ENCODE data around the gene JAZF1.

JAZF1 gene

GRCh38 chr7:28136420-28136819 lies 44.2 kb downstream of the JAZF1 start:
- no peak for DNase-seq (ENCODE audit: low spot score)

- no peak for DNase-seq (ENCODE audit: low spot score)
Measured at GRCh38 chr7:28135760-28136159, 44.8 kb downstream of the JAZF1 start.

GRCh38 chr7:28135315-28135714 lies 45.3 kb downstream of the JAZF1 start:
- no peak for DNase-seq (ENCODE audit: low spot score)

- DNase-seq (ENCODE audit: low spot score) = no peak
Measured at GRCh38 chr7:28133872-28134271, 46.7 kb downstream of the JAZF1 start.

- DNase-seq (ENCODE audit: low spot score) = peak; percentile 12
Measured at GRCh38 chr7:28132959-28133870, 47.4 kb downstream of the JAZF1 start.

GRCh38 chr7:28130277-28130676 lies 50.3 kb downstream of the JAZF1 start:
- no peak for DNase-seq (ENCODE audit: low spot score)

- peak; percentile 43 for DNase-seq (ENCODE audit: low spot score)
Measured at GRCh38 chr7:28128608-28129007, 52.0 kb downstream of the JAZF1 start.

GRCh38 chr7:28126410-28127041 lies 54.1 kb downstream of the JAZF1 start:
- no peak for DNase-seq (ENCODE audit: low spot score)

GRCh38 chr7:28125431-28126409 lies 54.9 kb downstream of the JAZF1 start:
- peak; percentile 17 for DNase-seq (ENCODE audit: low spot score)

- DNase-seq (ENCODE audit: low spot score) = no peak
Measured at GRCh38 chr7:28124413-28124812, 56.2 kb downstream of the JAZF1 start.

- no peak for DNase-seq (ENCODE audit: low spot score)
Measured at GRCh38 chr7:28123752-28124151, 56.8 kb downstream of the JAZF1 start.

- DNase-seq (ENCODE audit: low spot score) = no peak
Measured at GRCh38 chr7:28121496-28121895, 59.1 kb downstream of the JAZF1 start.

- no peak for DNase-seq (ENCODE audit: low spot score)
Measured at GRCh38 chr7:28116041-28116440, 64.6 kb downstream of the JAZF1 start.

- no peak for DNase-seq (ENCODE audit: low spot score)
Measured at GRCh38 chr7:28115261-28115660, 65.3 kb downstream of the JAZF1 start.

GRCh38 chr7:28114056-28114455 lies 66.5 kb downstream of the JAZF1 start:
- no peak for DNase-seq (ENCODE audit: low spot score)

- DNase-seq (ENCODE audit: low spot score) = no peak
Measured at GRCh38 chr7:28112883-28113540, 67.6 kb downstream of the JAZF1 start.

- no peak for DNase-seq (ENCODE audit: low spot score)
Measured at GRCh38 chr7:28112467-28112866, 68.1 kb downstream of the JAZF1 start.

- DNase-seq (ENCODE audit: low spot score) = no peak
Measured at GRCh38 chr7:28112012-28112411, 68.6 kb downstream of the JAZF1 start.

GRCh38 chr7:28110427-28111012 lies 70.1 kb downstream of the JAZF1 start:
- no peak for DNase-seq (ENCODE audit: low spot score)

- DNase-seq (ENCODE audit: low spot score) = no peak
Measured at GRCh38 chr7:28108747-28109146, 71.8 kb downstream of the JAZF1 start.

GRCh38 chr7:28107960-28108359 lies 72.6 kb downstream of the JAZF1 start:
- peak; percentile 67 for DNase-seq (ENCODE audit: low spot score)

Data from kidney tubule cell (primary cell).